GM12878 (cell line): ENCODE data around the gene LRP2BP.

ENCODE experiments used
- CTCF ChIP-seq, 3 experiments: IDR thresholded peaks in 2 of 3; conservative IDR thresholded peaks in 1 of 3; 2 replicates each; pipeline ENCODE4 v1.5.1; 2011; ENCODE audit warnings: low read depth in 3 of 3, low read length in 3 of 3, mild to moderate bottlenecking in 3 of 3, control low read depth in 2 of 3, moderate library complexity in 2 of 3, inconsistent platforms in 1 of 3, mixed read lengths in 1 of 3; ENCODE audit not compliant: control insufficient read depth in 2 of 3, insufficient read depth in 1 of 3; ENCODE audit errors: extremely low read depth in 1 of 3
- EZH2 ChIP-seq: IDR thresholded peaks from 2 replicates; pipeline ENCODE4 v1.6.1; 2012; ENCODE audit warnings: low read depth, mild to moderate bottlenecking, control low read depth, inconsistent platforms, low read length, borderline replicate concordance; ENCODE audit not compliant: control insufficient read depth
- PBX3 ChIP-seq: IDR thresholded peaks from 2 replicates; pipeline ENCODE4 v1.6.1; 2011; ENCODE audit warnings: mild to moderate bottlenecking, low read depth, low read length, moderate library complexity; ENCODE audit not compliant: insufficient replicate concordance
- REST ChIP-seq: IDR thresholded peaks from 2 replicates; pipeline ENCODE4 v1.6.1; 2012; ENCODE audit warnings: mild to moderate bottlenecking, low read depth, low read length
- SIN3A ChIP-seq: IDR thresholded peaks from 2 replicates; pipeline ENCODE4 v1.6.1; 2012; ENCODE audit warnings: low read depth, low read length, improper control_type of control experiment
- SP1 ChIP-seq: IDR thresholded peaks from one replicate; pipeline ENCODE4 v1.6.1; 2011; ENCODE audit warnings: low read depth, low read length
- ZBTB40 ChIP-seq: fragments of 450-650 bp; IDR thresholded peaks from 2 replicates; pipeline ENCODE4 v1.6.1; 2016; ENCODE audit warnings: mild to moderate bottlenecking, moderate library complexity, borderline replicate concordance

GRCh38 chr4:185425647-185426352, 30.1 kb upstream of the LRP2BP start, which contains the start of gene UFSP2:
- TF ChIP-seq SP1: peak; percentile 82
- TF ChIP-seq REST: no peak
- no peak for TF ChIP-seq EZH2
- TF ChIP-seq ZBTB40: peak; percentile 63
- TF ChIP-seq SIN3A: peak; percentile 99
- no peak for TF ChIP-seq CTCF (IDR thresholded peaks at IDR 0.05 in 2 of 3, conservative IDR thresholded peaks at IDR 0.05 in 1 of 3; ENCODE audit: control insufficient read depth in 2 of 3, extremely low read depth in 1 of 3, insufficient read depth in 1 of 3, low read depth in 3 of 3, low read length in 3 of 3)
- TF ChIP-seq PBX3: peak; percentile 79
